Measurements from ENCODE around the gene LRRK1.
A peak's percentile ranks its signal among the peaks of the same experiment; 100 is the strongest.

The LRRK1 gene

DNA sequence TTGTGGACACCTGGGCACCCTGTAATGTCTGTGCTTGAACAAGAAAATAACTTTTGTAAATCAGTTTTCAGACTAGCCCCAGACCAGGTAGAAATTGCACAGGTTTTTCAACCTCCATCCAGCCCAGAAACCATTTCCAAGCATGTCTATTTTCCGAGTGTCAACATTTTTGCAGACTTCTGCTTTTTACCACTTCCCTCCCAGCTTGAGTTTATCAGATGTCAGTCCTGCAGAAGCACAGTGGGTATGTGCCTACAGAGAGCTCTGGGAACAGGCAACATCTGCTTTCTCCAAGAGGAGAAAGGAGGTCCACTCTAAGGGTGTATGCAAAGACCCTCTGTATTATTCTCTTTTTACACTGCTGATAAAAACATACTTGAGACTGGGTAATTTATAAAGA, 83.9 kb downstream of the LRRK1 start:
- Mint-ChIP-seq H3K36me3 (ENCODE audit: low read depth) (peaks cover 8% of the 10 kb centered on the region), H3K4me1 (peaks cover 13% of the 10 kb centered on the region), H3K27ac (no peak overlapping the region), H3K27me3 (ENCODE audit: low read depth) (peaks cover 31% of the 10 kb centered on the region), H3K9me3 (peaks cover 21% of the 10 kb centered on the region), H3K4me3 (no peak overlapping the region)
- TF ChIP-seq, protein P1, sequence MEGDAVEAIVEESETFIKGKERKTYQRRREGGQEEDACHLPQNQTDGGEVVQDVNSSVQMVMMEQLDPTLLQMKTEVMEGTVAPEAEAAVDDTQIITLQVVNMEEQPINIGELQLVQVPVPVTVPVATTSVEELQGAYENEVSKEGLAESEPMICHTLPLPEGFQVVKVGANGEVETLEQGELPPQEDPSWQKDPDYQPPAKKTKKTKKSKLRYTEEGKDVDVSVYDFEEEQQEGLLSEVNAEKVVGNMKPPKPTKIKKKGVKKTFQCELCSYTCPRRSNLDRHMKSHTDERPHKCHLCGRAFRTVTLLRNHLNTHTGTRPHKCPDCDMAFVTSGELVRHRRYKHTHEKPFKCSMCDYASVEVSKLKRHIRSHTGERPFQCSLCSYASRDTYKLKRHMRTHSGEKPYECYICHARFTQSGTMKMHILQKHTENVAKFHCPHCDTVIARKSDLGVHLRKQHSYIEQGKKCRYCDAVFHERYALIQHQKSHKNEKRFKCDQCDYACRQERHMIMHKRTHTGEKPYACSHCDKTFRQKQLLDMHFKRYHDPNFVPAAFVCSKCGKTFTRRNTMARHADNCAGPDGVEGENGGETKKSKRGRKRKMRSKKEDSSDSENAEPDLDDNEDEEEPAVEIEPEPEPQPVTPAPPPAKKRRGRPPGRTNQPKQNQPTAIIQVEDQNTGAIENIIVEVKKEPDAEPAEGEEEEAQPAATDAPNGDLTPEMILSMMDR (IDR thresholded peaks at IDR 0.05; ENCODE audit: unreplicated experiment in 3 of 3): no peak

DNA sequence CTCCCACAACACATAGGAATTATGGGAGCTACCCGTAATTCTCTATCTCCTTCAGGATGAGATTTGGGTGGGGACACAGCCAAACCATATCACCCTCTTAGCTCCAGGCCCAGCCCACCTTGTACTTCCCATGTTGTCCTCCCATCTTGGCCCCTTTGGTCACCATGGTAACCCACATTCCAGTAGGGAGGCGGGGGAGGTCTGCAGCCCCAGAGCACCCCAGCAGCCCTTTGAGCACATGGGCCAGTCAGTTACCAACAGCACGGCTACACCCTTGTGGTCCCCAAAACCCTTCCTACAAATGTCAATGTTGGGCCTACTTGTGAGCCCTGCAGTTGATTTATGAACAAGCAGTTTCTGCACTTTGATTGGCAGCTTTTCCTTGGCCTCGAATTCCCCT, 84.5 kb downstream of the LRRK1 start:
- TF ChIP-seq, protein P1 (IDR thresholded peaks at IDR 0.05; ENCODE audit: unreplicated experiment in 3 of 3): no peak
- H3K4me1 Mint-ChIP-seq: peaks cover 19% of the 10 kb centered on the region
- no peak overlapping the region for H3K27ac Mint-ChIP-seq
- peaks cover 21% of the 10 kb centered on the region for H3K9me3 Mint-ChIP-seq
- no peak overlapping the region for H3K4me3 Mint-ChIP-seq
- peaks cover 8% of the 10 kb centered on the region for H3K36me3 Mint-ChIP-seq (ENCODE audit: low read depth)
- peaks cover 37% of the 10 kb centered on the region for H3K27me3 Mint-ChIP-seq (ENCODE audit: low read depth)

DNA sequence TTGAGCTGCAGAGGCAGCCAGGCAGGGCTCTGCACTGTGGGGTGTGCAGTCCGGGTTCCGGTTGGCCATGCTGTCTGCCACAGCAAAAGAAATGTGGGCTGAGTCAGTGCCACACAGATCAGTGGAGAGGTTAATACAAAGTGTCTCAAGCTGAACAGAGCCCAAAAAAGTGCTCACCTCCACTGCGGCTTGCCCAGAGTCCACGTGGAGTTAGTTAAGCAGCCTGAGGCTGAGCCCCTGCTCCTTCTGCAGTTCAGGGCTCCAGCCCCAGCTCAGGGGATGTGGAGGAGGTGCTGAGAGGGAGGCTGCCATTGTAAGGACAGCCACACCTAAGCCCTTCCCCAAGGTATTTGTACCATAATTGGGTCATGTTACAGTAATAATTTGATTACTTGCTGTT, 85.3 kb downstream of the LRRK1 start:
- TF ChIP-seq, protein P1 (IDR thresholded peaks at IDR 0.05; ENCODE audit: unreplicated experiment in 3 of 3): no peak
- H3K4me1 Mint-ChIP-seq: peaks cover 21% of the 10 kb centered on the region
- peaks cover 21% of the 10 kb centered on the region for H3K9me3 Mint-ChIP-seq
- H3K27me3 Mint-ChIP-seq (ENCODE audit: low read depth): peaks cover 33% of the 10 kb centered on the region
- peaks cover 8% of the 10 kb centered on the region for H3K36me3 Mint-ChIP-seq (ENCODE audit: low read depth)
- H3K27ac Mint-ChIP-seq: no peak overlapping the region
- no peak overlapping the region for H3K4me3 Mint-ChIP-seq

DNA sequence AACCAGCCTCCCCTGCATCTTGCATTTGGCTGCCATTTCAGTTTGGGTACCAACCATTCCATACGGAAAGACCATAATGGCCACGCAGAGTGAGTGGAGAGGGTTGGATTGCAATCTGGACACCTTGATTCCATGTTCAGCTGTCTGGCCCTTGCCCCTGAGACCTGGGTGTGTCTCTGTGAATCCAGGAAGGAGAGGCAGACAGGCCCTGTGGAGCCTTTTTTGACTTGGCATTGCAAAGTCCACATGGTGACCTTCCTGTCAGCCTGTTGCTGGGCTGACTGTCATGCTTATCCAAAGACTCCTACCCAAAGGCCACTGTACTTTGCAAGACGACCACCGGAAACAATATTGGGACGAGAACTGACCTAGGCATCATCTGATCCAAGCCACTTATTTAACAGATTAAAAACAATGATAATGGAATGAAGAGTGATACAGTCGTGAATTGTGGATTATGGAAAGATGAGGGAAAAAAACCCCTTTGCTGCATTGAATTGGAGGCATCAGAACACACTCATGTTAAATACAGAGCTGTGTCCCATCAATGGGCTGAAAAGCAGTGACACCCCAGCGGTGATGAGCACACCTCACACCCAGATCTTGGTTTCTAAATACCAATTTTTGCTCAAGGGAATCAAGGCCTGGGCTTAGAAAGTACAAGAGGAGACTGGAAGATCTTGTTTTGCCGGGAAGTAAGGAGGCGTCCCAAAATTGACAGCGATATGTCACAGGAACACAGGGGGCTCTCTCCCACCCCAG, 86.0 kb downstream of the LRRK1 start:
- Mint-ChIP-seq H3K4me3 (no peak overlapping the region), H3K4me1 (peaks cover 21% of the 10 kb centered on the region), H3K27ac (no peak overlapping the region), H3K9me3 (peaks cover 21% of the 10 kb centered on the region), H3K36me3 (ENCODE audit: low read depth) (peaks cover 8% of the 10 kb centered on the region), H3K27me3 (ENCODE audit: low read depth) (peaks cover 33% of the 10 kb centered on the region)
- TF ChIP-seq, protein P1 (IDR thresholded peaks at IDR 0.05; ENCODE audit: unreplicated experiment in 3 of 3): no peak

DNA sequence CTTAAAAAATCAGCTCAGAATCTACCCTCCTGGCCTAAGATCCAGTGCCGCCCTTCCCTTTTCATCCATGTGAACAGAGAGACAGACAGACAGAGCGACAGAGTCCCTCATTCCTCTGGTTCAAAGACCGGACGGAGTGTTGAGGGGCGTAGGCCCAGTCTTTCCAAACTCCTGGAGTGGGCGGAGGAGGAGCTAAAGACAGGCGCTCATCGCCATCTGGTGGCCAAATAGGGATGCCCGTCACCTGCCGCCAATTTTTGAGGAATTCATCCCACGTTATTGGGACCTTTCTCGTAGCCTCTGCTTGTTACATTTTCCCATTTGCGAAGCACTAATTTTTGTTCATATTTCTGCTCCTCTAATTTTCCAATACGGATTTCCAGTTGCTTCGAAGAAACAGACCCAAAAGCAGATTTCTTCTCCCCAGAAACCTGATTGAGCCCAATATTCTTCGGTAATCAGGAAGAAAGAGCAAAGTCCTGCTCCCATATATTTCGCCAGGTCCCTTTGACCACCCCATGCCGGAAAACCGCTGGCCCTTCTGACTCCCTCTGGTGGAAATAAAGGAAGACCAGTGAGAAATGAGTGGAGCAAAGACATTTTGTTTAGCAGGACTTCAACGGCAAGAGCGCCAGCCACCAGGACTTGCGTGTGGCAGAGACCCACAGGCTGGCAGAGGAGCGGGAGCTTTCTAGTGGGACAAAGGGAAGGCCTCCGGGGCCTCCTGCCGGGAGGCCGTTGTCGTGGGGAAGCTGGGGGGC, 88.0 kb downstream of the LRRK1 start:
- Mint-ChIP-seq H3K27ac (peak overlapping the region in 2 of 3 experiments; percentile 15 to 55), H3K4me1 (peaks cover 25% of the 10 kb centered on the region), H3K27me3 (ENCODE audit: low read depth) (peaks cover 27% of the 10 kb centered on the region), H3K36me3 (ENCODE audit: low read depth) (peaks cover 8% of the 10 kb centered on the region), H3K9me3 (peaks cover 21% of the 10 kb centered on the region), H3K4me3 (peak overlapping the region; percentile 64 to 86 (median 82))
- TF ChIP-seq, protein P1 (IDR thresholded peaks at IDR 0.05; ENCODE audit: unreplicated experiment in 3 of 3): peak; percentile 85 to 94 (median 91)
